HL-60/S4 treated with retinoic acid at 250 ng/mL for 4 days and 3 days (cell line): ENCODE measurements around the gene DNAH11.
"Not testable (repeated sequence)": the region's sequence is repeated elsewhere in the genome, so short reads cannot be mapped to it uniquely, and the experiment has no call there.

ENCODE experiments used
- in situ Hi-C: fragments of 300-500 bp; cut with MboI; formaldehyde crosslinking; loops from 2 replicates; pipeline ENCODE4 v1.7.0; 2022; ENCODE audit warnings: low sequenced_read_pairs

The DNAH11 gene

DNA sequence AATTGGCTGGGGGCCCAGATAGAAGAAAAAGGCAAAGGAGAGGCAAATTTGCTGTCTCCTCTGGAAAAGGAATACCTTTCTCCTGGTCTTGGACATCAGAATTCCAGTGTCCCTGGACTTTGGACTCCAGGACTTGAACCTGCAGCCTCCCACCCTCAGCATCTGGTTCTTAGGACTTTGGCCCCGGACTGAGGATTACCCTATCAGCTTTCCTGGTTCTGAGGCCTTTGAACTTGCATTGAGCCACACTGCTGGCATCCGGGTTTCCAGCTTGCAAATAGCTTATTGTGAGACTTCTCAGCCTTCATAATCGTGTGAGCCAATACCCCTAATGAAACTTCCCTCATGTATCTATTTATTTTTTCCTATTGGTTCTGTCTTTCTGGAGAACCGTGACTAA is 68.3 kb downstream of the DNAH11 start:
- in situ Hi-C loops: no loop called here

GRCh38 chr7:21616091-21616490 is 73.3 kb downstream of the DNAH11 start:
- in situ Hi-C loops: no loop called here

GRCh38 chr7:21616796-21617436 is 74.1 kb downstream of the DNAH11 start:
- in situ Hi-C loops: no loop called here

- in situ Hi-C loops: no loop called here
Observed at GRCh38 chr7:21617513-21617912, 74.7 kb downstream of the DNAH11 start.

- in situ Hi-C loops: no loop called here
Observed at GRCh38 chr7:21617916-21618390, 75.1 kb downstream of the DNAH11 start.

GRCh38 chr7:21618706-21619105 is 75.9 kb downstream of the DNAH11 start:
- in situ Hi-C loops: no loop called here

GRCh38 chr7:21620054-21620453 is 77.2 kb downstream of the DNAH11 start:
- in situ Hi-C loops: no loop called here

DNA sequence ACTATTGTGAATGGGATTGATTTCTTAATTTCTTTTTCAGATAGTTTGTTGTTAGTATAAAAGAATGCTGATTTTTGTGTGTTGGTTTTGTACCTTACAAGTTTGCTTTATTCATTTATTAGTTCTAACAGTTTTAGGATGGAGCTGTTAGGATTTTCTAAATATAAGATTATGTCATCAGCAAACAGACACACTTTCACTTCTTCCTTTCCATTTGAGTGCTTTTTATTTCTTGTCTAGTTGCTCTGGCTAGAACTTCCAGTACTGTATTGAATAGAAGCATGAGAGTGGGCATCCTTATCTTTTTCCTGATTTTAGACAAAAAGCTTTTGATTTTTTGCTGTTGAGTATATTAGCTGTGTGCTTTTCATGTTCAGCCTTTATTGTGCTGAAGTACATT is 81.5 kb downstream of the DNAH11 start:
- in situ Hi-C loops: no loop called here

GRCh38 chr7:21636694-21637093 is 93.9 kb downstream of the DNAH11 start:
- in situ Hi-C loops: no loop called here

DNA sequence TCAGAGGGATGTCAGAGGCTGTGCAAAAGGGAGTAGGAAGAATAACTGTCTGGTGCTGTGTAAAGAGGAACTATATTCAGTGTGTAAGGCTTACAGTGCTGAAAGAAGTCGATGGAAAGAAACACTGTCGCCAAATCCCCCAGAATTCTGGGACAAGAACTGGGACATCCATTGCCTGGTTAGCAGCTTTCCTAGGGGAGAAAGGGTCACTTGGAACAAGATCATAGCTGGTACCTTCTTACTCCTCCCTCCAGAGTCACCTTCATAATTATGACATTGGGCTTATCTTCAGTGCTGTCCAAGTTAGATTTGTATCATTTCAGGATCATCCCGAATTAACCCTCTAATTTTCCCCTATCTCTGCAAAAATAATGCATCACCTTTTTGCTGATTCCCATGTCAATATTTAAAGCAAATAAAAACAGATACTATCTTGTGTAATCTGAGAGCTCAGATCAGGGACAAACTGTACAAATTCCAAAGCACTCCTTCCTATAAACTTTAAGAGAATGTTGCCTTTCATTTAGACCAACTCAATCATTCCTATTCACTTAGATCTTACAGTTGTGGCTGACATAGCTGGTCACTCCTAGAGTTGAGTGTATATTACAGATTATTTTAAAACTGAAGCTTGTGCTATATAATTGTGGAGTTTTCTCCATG is 96.5 kb downstream of the DNAH11 start:
- in situ Hi-C loops: no loop called here

GRCh38 chr7:21640105-21640504 is 97.3 kb downstream of the DNAH11 start:
- in situ Hi-C loops: no loop called here

GRCh38 chr7:21641546-21641945 is 98.7 kb downstream of the DNAH11 start:
- in situ Hi-C loops: no loop called here

DNA sequence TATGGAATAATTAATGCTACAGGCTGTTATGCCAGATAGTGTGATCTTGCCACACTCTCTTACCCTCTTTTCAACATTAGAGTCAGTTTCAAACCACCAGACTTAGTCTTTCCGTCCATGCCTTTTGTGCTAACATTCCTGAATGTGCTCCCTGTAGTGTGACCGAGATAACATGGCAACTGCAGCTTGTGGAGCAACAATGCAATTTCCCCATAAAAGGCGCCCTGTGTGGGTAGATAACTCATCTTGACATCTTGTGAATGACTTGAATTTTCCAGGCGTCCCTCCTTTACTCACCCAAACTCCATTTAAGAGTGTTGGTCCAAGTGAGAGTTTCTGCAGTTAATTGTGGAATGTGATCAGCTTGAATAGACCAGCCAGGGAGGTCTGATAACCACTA is 99.6 kb downstream of the DNAH11 start:
- in situ Hi-C loops: no loop called here

- in situ Hi-C loops: no loop called here
Observed at GRCh38 chr7:21651697-21652096, 108.9 kb downstream of the DNAH11 start.

- in situ Hi-C loops: no loop called here
Observed at GRCh38 chr7:21653623-21654022, 110.8 kb downstream of the DNAH11 start.

- in situ Hi-C loops: no loop called here
Observed at GRCh38 chr7:21656081-21656480, 113.2 kb downstream of the DNAH11 start.

DNA sequence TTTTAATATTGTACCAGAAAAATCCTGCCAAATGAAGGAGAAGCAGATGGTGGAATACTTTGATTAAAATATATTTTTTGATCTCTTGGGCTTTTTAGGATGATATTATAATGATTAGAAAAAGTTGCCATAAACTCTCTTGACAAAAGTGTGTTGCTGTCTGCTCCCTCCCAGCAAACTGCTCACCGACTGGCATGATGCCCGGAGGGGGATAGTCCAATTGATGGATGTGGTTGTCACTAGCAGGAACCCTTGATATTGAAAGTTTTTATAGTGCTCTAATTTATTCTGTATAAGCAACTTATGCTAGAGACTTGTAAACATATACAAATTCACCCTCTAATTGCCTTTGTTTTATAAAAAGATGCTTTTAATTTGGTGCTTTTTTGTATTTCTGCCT is 114.0 kb downstream of the DNAH11 start:
- in situ Hi-C loops: no loop called here

GRCh38 chr7:21670496-21670895 is 127.7 kb downstream of the DNAH11 start:
- in situ Hi-C loops: no loop called here

DNA sequence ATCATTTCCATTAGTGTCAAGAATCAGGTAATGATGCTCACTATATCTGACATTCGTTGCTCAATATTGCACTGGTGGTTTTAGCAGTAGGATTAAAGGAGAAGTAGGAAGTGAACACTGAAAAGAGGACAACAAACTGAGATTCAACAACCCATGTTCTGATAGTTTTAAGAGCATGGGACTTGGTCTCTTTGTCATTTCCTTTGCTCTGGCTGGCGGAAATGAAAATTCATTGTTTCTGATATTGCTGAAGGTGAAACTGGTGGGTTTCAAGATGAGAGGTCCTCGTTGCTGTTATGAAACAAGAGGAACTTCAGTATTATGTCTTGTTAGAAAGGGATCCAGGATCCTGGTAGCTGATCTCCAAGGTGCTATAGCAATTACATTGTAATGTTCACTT is 129.0 kb downstream of the DNAH11 start:
- in situ Hi-C loops: no loop called here

GRCh38 chr7:21675255-21675654 is 132.4 kb downstream of the DNAH11 start:
- in situ Hi-C loops: no loop called here

- in situ Hi-C loops: no loop called here
Observed at GRCh38 chr7:21690705-21691104, 147.9 kb downstream of the DNAH11 start.

DNA sequence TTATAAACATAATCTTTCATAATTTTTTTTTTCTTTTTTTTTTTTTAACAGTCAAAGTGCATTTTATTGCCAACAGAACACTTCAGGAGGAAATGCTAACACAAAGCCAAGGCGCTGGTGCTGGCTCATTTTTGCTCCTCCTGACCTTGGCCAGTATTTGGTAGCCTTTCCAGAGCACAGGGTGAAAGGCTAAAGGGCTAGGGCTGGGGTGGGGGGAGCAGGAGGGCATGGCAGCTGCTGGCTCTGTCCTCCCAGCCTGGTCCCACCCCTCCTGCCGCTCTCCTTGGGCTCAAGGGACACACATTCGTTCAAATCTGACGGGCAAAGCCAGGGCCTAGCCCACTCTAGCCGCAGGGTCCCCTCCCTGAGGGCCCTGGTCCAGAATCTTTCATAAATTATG is 148.3 kb downstream of the DNAH11 start:
- in situ Hi-C loops: not testable (repeated sequence)

DNA sequence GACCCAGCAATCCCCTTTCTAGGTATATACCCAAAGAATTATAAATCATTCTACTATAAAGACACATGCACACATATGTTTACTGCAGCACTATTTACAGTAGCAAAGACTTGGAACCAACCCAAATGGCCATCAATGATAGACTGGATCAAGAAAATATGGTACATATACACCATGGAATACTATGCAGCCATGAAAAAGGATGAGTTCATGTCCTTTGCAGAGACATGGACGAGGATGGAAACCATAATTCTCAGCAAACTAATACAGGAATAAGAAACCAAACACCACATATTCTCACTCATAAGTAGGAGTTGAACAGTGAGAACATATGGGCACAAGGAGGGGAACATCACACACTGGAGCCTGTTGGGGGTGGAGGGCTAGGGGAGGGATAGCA is 157.7 kb downstream of the DNAH11 start:
- in situ Hi-C loops: not testable (repeated sequence)
